OCI-LY7 (cell line): ENCODE data around the gene TDRD10. TPM values are rescaled to one million over a fixed set of nuclear protein-coding genes. Genes with fewer than 3 reads are reported as not detected.

Source experiments
- BruUV-seq: library from RNA; stranded (reverse); fragments of 400-500 nt; replicated peaks from 2 replicates; lab custom pipeline; 2021; lab: Mats Ljungman, UMichigan
- CTCF ChIA-PET: fragments of 300-600 bp; sonication (Branson Sonifier 250); formaldehyde crosslinking; loops from one replicate; lab custom pipeline; 2022; ENCODE audit warnings: antibody characterized with exemption; ENCODE audit not compliant: unreplicated experiment; lab: Charles Lee
- POLR2A ChIA-PET: fragments of 300-600 bp; sonication (Branson Sonifier 250); formaldehyde crosslinking; loops from one replicate; lab custom pipeline; 2022; ENCODE audit warnings: antibody characterized with exemption; lab: Charles Lee
- DNase-seq: peaks from one replicate; pipeline ENCODE4 v3.0.0-alpha.2; 2015; ENCODE audit warnings: low spot score
- H2AFZ ChIP-seq: fragments of 200-600 bp; sonication (generic), shearing (Covaris generic); 2 replicates; pipeline ENCODE4 v1.6.1; 2014; ENCODE audit warnings: mild to moderate bottlenecking, antibody characterized with exemption, low read length, moderate library complexity
- H3K27ac ChIP-seq: fragments of 200-600 bp; sonication (generic); 2 replicates; pipeline ENCODE4 v1.5.1; 2014; ENCODE audit warnings: mixed run types, low read depth, mild to moderate bottlenecking, moderate library complexity, low read length, inconsistent platforms; ENCODE audit not compliant: poor library complexity, severe bottlenecking
- H3K36me3 ChIP-seq: fragments of 200-600 bp; sonication (generic); 2 replicates; pipeline ENCODE4 v1.6.1; 2014; ENCODE audit warnings: mild to moderate bottlenecking, antibody characterized with exemption, low read length, moderate library complexity, mixed read lengths; ENCODE audit not compliant: insufficient read depth
- H3K4me1 ChIP-seq: fragments of 200-600 bp; sonication (generic); 2 replicates; pipeline ENCODE4 v1.5.1; 2014; ENCODE audit warnings: mild to moderate bottlenecking, low read length; ENCODE audit not compliant: insufficient read depth, poor library complexity, severe bottlenecking
- H3K4me2 ChIP-seq: fragments of 200-600 bp; sonication (generic); 2 replicates; pipeline ENCODE4 v1.6.1; 2014; ENCODE audit warnings: mild to moderate bottlenecking, low read length
- H3K4me3 ChIP-seq: fragments of 200-600 bp; sonication (generic); 2 replicates; pipeline ENCODE4 v1.5.1; 2014; ENCODE audit warnings: mild to moderate bottlenecking, low read depth, low read length; ENCODE audit not compliant: poor library complexity, severe bottlenecking
- H3K79me2 ChIP-seq: fragments of 200-600 bp; sonication (generic); 2 replicates; pipeline ENCODE4 v1.6.1; 2016; ENCODE audit warnings: low read depth, mild to moderate bottlenecking, low read length, moderate library complexity, mixed read lengths; ENCODE audit not compliant: insufficient read depth
- H3K9me2 ChIP-seq: fragments of 200-600 bp; sonication (generic); 2 replicates; pipeline ENCODE4 v1.6.1; 2016; ENCODE audit warnings: mild to moderate bottlenecking, low read length, mixed read lengths; ENCODE audit not compliant: insufficient read depth
- H3K9me3 ChIP-seq: fragments of 200-600 bp; sonication (generic); 2 replicates; pipeline ENCODE4 v1.6.1; 2014; ENCODE audit warnings: mild to moderate bottlenecking, mixed run types, low read length, mixed read lengths
- H4K20me1 ChIP-seq: fragments of 200-600 bp; sonication (generic); 2 replicates; pipeline ENCODE4 v1.6.1; 2014; ENCODE audit warnings: mild to moderate bottlenecking, antibody characterized with exemption, low read length, moderate library complexity, mixed read lengths; ENCODE audit not compliant: insufficient read depth
- EZH2phosphoT487 ChIP-seq: fragments of 200-600 bp; sonication (generic); IDR thresholded peaks from 2 replicates; pipeline ENCODE4 v1.6.1; 2018; ENCODE audit warnings: low read depth, borderline replicate concordance, mild to moderate bottlenecking, mixed run types, antibody characterized with exemption, low read length, moderate library complexity, mixed read lengths
- intact Hi-C: fragments of 100-400 bp; cut with micrococcal nuclease; formaldehyde crosslinking; loops from one replicate; pipeline ENCODE4 v1.10.0; 2022; ENCODE audit not compliant: unreplicated experiment
- total RNA-seq, 2 experiments: library from RNA; depleted of rRNA in 1 of 2; stranded (reverse); fragments of >200 nt in 1 of 2; shearing (Covaris generic) in 1 of 2; gene quantifications; 2 replicates each; pipeline ENCODE4 v1.2.3, GENCODE V29; 2014 to 2022
- TF ChIP-seq, protein P1 (sequence below): fragments of 200-600 bp; sonication (generic); conservative IDR thresholded peaks from 2 replicates; pipeline ENCODE4 v1.5.1; 2014; ENCODE audit warnings: mild to moderate bottlenecking, antibody characterized with exemption, low read length, moderate library complexity, mixed read lengths

TDRD10 gene
- total RNA-seq, 2 experiments from 2014 or later = 0.13 TPM; not detected in 1

DNA sequence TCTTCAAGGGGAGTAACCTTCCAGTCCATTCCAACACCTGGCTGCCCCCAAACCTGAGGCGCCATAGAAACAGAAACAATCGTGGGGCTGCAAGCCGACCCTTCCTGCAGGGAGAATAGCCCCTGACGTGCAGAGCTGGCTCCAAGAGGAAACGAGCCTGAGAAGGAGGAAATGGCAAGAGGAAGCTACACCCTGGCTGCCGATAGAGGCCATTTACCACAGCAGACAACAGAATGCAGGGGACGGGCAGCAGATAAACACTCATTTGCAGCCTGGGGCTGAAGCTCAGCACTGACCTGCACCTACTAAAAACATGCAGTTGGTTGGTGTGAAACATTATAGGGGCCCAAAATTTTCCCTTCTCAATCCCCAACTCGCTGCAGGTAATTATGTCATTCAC, 8.7 kb upstream of the TDRD10 start:
- no TSS peak for BruUV-seq
- peak overlapping the region; percentile 60 for H3K4me2 ChIP-seq
- H3K9me2 ChIP-seq = no peaks in the 10 kb centered on the region
- no peaks in the 10 kb centered on the region for H3K79me2 ChIP-seq
- peak overlapping the region; percentile 12 for H3K4me3 ChIP-seq
- H3K4me1 ChIP-seq = peaks cover 47% of the 10 kb centered on the region
- peak overlapping the region; percentile 85 for H2AFZ ChIP-seq
- intact Hi-C loops = no loop called here
- no peaks in the 10 kb centered on the region for H4K20me1 ChIP-seq
- no peak overlapping the region for H3K27ac ChIP-seq
- no peaks in the 10 kb centered on the region for H3K9me3 ChIP-seq
- POLR2A ChIA-PET = interaction anchor here (0.8 to 1.2 kb wide), 2 partner anchors 13 to 25 kb away, joined by 3 to 5 read pairs; no protein-coding TSS in a partner anchor
- H3K36me3 ChIP-seq = no peaks in the 10 kb centered on the region
- no peak for TF ChIP-seq EZH2phosphoT487
- TF ChIP-seq, protein P1, sequence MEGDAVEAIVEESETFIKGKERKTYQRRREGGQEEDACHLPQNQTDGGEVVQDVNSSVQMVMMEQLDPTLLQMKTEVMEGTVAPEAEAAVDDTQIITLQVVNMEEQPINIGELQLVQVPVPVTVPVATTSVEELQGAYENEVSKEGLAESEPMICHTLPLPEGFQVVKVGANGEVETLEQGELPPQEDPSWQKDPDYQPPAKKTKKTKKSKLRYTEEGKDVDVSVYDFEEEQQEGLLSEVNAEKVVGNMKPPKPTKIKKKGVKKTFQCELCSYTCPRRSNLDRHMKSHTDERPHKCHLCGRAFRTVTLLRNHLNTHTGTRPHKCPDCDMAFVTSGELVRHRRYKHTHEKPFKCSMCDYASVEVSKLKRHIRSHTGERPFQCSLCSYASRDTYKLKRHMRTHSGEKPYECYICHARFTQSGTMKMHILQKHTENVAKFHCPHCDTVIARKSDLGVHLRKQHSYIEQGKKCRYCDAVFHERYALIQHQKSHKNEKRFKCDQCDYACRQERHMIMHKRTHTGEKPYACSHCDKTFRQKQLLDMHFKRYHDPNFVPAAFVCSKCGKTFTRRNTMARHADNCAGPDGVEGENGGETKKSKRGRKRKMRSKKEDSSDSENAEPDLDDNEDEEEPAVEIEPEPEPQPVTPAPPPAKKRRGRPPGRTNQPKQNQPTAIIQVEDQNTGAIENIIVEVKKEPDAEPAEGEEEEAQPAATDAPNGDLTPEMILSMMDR = no peak
- peak; percentile 54 for DNase-seq
- CTCF ChIA-PET = no interaction called here

DNA sequence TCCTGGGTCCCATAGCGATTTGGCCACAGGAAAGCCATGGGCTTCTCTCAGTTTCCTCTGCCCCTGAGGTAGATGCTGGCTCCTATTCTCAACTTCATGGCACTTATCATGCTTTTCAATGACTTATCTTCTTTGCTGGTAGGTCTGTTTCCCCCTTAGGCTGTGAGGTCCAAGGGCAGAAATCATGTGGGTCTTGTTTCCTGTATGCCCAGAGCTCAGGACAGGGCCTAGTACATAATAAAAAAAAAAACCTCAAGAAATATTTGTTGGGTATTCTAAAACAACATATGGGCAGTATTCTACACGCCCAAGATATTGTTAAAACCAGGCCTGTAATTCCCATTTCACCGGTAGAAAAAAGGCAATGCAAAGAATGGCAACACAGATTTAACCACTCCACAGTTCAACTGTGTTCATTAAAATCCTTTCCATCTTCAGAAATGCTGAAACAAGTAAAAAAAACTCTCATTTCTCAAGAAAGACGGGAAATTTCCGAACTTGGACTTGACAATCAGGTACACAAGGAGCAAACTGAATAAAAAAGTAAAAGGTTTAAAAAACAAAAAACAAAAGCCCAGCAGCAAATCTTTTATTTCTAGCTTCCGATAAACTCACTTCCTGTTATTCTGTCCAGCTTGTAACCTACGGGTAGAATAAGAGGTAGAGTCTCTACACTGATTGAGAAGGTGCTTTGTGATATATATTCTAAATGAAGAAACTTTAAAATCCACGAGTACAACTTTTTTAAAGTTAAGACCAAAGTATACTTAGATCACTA, 6.3 kb upstream of the TDRD10 start:
- intact Hi-C loops = no loop called here
- H3K9me3 ChIP-seq = no peaks in the 10 kb centered on the region

More for the DNA sequence above, 6.3 kb upstream of the TDRD10 start:
- no peaks in the 10 kb centered on the region for H3K9me2 ChIP-seq
- no peak for TF ChIP-seq EZH2phosphoT487
- TF ChIP-seq, protein P1 = no peak
- peak overlapping the region; percentile 65 for H2AFZ ChIP-seq
- peaks cover 47% of the 10 kb centered on the region for H3K4me1 ChIP-seq
- H3K27ac ChIP-seq = no peak overlapping the region
- ChIA-PET POLR2A (no interaction called here), CTCF (no interaction called here)
- DNase-seq = peak; percentile 23
- no peaks in the 10 kb centered on the region for H3K79me2 ChIP-seq
- no peaks in the 10 kb centered on the region for H3K36me3 ChIP-seq
- H4K20me1 ChIP-seq = no peaks in the 10 kb centered on the region
- BruUV-seq = no TSS peak
- H3K4me3 ChIP-seq = no peak overlapping the region
- H3K4me2 ChIP-seq = peak overlapping the region; percentile 57
